Lung (tissue), 12 donors: ENCODE measurements around the gene JADE3. TPM values are rescaled to one million over a fixed set of nuclear protein-coding genes. Genes with fewer than 3 reads are reported as not detected.

Experiments
- ATAC-seq: fragments of 200-7000 bp; cut with Tn5 transposase; one replicate; pipeline ENCODE4 v1.9.1; 2020; ENCODE audit warnings: moderate number of reproducible peaks; ENCODE audit not compliant: insufficient read depth, low FRiP score
- DNase-seq, 3 donors: peaks; one replicate each; pipeline ENCODE4 v3.0.0-alpha.2; 2013 to 2017
- H3K27ac ChIP-seq, 2 donors: one replicate each; pipeline ENCODE4 v1.5.1; 2013; ENCODE audit warnings: mild to moderate bottlenecking in 2 of 2, moderate library complexity in 2 of 2, control low read depth in 1 of 2, inconsistent platforms in 1 of 2, low read depth in 1 of 2, low read length in 1 of 2
- H3K27me3 ChIP-seq, 3 donors: one replicate each; pipeline ENCODE4 v1.5.1; 2013; ENCODE audit warnings: low read length in 2 of 3; ENCODE audit not compliant: control insufficient read depth in 3 of 3, insufficient read depth in 3 of 3
- H3K36me3 ChIP-seq, 4 donors: one replicate each; pipeline ENCODE4 v1.5.1; 2013; ENCODE audit warnings: low read length in 4 of 4, mild to moderate bottlenecking in 1 of 4, moderate library complexity in 1 of 4; ENCODE audit not compliant: control insufficient read depth in 4 of 4, insufficient read depth in 4 of 4
- H3K4me1 ChIP-seq, 5 donors: one replicate each; pipeline ENCODE4 v1.5.1; 2013; ENCODE audit warnings: low read length in 5 of 5, mild to moderate bottlenecking in 2 of 5, moderate library complexity in 1 of 5; ENCODE audit not compliant: control insufficient read depth in 5 of 5, insufficient read depth in 5 of 5
- H3K4me3 ChIP-seq: one replicate; pipeline ENCODE4 v1.5.1; 2013; ENCODE audit warnings: mild to moderate bottlenecking, control low read depth, moderate library complexity
- H3K9ac ChIP-seq, 2 donors: one replicate each; pipeline ENCODE4 v1.5.1; 2013; ENCODE audit warnings: low read length in 2 of 2, control low read depth in 1 of 2; ENCODE audit not compliant: insufficient read depth in 1 of 2
- H3K9me3 ChIP-seq, 4 donors: one replicate each; pipeline ENCODE4 v1.5.1; 2013; ENCODE audit warnings: low read length in 3 of 4, mild to moderate bottlenecking in 1 of 4, moderate library complexity in 1 of 4; ENCODE audit not compliant: control insufficient read depth in 4 of 4, insufficient read depth in 3 of 4
- WGBS, 2 donors: extraction: QIAGEN DNeasy Blood & Tissue Kit; methylation state at CpG; one replicate each; pipeline ENCODE4 v1.1.7; 2013; 5-methylcytosine and 5-hydroxymethylcytosine counted together
- polyA plus RNA-seq, 2 donors: library from polyadenylated mRNA; stranded (reverse); fragments of 200-250 nt; gene quantifications; one replicate each; pipeline ENCODE4 v1.2.1, GENCODE V29; 2013
- total RNA-seq, 2 donors: library from RNA; depleted of rRNA in 1 of 2; stranded (reverse); fragments of >200 nt in 1 of 2; gene quantifications; one replicate each; pipeline ENCODE4 v1.2.1, GENCODE V29; 2014 to 2021
- TF ChIP-seq, protein P1 (sequence below): IDR thresholded peaks from 2 replicates; pipeline ENCODE4 v1.5.1; 2012; ENCODE audit warnings: mild to moderate bottlenecking; ENCODE audit errors: control extremely low read depth, extremely low read depth
- donor health status: control.
- donor health status: control.
- donor health status: Bipolar disorder and iron deficiency.
- donor health status: healthy.
- donor health status: DM: yes; HTN: yes; CAD: no.

JADE3 gene
- total and polyA plus RNA-seq, 4 donors = 2.9 to 13.9 (median 5.8) TPM

DNA sequence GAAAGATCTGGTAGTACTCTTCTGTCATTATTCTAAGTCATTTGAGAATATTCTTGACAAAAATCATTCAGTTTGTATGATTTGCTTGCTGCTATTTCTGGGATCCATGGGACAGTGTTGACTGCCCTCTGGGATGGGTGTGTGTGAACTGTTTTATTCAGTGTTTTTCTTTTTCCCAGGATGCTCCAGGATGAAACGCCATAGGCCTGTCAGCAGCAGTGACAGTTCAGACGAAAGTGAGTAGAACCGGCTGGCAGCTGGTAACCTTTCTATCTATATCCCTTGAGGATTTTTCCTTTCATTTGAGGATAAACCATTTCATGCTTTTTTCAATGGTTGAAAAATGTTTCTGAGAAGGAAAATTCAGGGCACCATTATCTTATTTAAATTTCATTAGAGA lies 72.5 kb downstream of the JADE3 start:
- Histone ChIP-seq H3K27ac (no peak overlapping the region), H3K27me3 (peaks cover 0 to 12% (median 2%) of the 10 kb centered on the region in 3 donors), H3K36me3 (peaks cover 0 to 3% (median under 1%) of the 10 kb centered on the region in 4 donors), H3K4me3 (no peak overlapping the region), H3K4me1 (no peaks in the 10 kb centered on the region), H3K9ac (no peak overlapping the region), H3K9me3 (peaks cover 0 to 4% (median 1%) of the 10 kb centered on the region in 4 donors)
- 80 to 95% methylated on average over 3 of the region's 3 CpGs for WGBS, 2 donors
- ATAC-seq (no peak), DNase-seq (peak in 1 of 3 donors; percentile 19)
- TF ChIP-seq, protein P1, sequence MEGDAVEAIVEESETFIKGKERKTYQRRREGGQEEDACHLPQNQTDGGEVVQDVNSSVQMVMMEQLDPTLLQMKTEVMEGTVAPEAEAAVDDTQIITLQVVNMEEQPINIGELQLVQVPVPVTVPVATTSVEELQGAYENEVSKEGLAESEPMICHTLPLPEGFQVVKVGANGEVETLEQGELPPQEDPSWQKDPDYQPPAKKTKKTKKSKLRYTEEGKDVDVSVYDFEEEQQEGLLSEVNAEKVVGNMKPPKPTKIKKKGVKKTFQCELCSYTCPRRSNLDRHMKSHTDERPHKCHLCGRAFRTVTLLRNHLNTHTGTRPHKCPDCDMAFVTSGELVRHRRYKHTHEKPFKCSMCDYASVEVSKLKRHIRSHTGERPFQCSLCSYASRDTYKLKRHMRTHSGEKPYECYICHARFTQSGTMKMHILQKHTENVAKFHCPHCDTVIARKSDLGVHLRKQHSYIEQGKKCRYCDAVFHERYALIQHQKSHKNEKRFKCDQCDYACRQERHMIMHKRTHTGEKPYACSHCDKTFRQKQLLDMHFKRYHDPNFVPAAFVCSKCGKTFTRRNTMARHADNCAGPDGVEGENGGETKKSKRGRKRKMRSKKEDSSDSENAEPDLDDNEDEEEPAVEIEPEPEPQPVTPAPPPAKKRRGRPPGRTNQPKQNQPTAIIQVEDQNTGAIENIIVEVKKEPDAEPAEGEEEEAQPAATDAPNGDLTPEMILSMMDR = no peak

DNA sequence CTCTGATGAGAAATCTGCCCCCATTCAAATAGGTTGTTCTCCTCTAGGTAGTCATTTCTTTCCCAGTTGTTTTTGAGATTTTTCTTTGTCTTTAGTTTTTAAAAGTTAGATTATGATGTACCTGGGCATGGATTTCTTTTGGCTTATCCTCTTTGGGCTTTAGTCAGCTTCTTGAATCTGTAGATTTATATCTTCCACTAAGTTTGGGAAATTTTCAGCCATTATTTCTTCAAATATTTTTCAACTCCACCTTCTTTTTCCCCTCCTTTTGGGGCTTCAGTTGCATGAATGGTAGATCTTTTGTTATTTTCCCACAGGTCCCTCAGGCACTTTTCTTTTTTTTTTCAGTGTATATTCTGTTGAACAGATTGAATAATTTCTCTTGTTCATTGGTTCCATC lies 77.3 kb downstream of the JADE3 start:
- H3K27ac ChIP-seq = no peak overlapping the region
- H3K36me3 ChIP-seq = peaks cover 0 to 5% (median 2%) of the 10 kb centered on the region in 4 donors
- no peak overlapping the region for H3K4me3 ChIP-seq
- TF ChIP-seq, protein P1 = no peak
- H3K9ac ChIP-seq = no peak overlapping the region
- DNase-seq (no peak), ATAC-seq (no peak)
- peaks cover 2 to 16% (median 4%) of the 10 kb centered on the region in 3 donors for H3K27me3 ChIP-seq
- H3K9me3 ChIP-seq = peaks cover 0 to 5% (median 2%) of the 10 kb centered on the region in 4 donors
- no peaks in the 10 kb centered on the region for H3K4me1 ChIP-seq

- DNase-seq = no peak
- no peak overlapping the region for H3K9ac ChIP-seq
- TF ChIP-seq, protein P1 = no peak
- H3K4me1 ChIP-seq = no peaks in the 10 kb centered on the region
- H3K9me3 ChIP-seq = peaks cover 0 to 5% (median 2%) of the 10 kb centered on the region in 4 donors
- WGBS, 2 donors = 50 to 89% methylated on average over 2 of the region's 2 CpGs
- no peak overlapping the region for H3K27ac ChIP-seq
- no peak for ATAC-seq
- H3K4me3 ChIP-seq = no peak overlapping the region
- H3K36me3 ChIP-seq = peaks cover 0 to 5% (median 2%) of the 10 kb centered on the region in 4 donors
- H3K27me3 ChIP-seq = peaks cover 2 to 14% (median 4%) of the 10 kb centered on the region in 3 donors
Observed at GRCh38 chrX:46991664-46992063, 79.4 kb downstream of the JADE3 start.

- Histone ChIP-seq H3K9ac (no peak overlapping the region), H3K4me3 (no peak overlapping the region), H3K27me3 (peaks cover 2 to 16% (median 4%) of the 10 kb centered on the region in 3 donors), H3K36me3 (peaks cover 0 to 4% (median 2%) of the 10 kb centered on the region in 4 donors), H3K4me1 (no peaks in the 10 kb centered on the region), H3K27ac (no peak overlapping the region), H3K9me3 (peaks cover 0 to 5% (median 2%) of the 10 kb centered on the region in 4 donors)
- ATAC-seq = no peak
- DNase-seq = no peak
- TF ChIP-seq, protein P1 = no peak
- 86 to 94% methylated on average over 5 to 6 of the region's 6 CpGs for WGBS, 2 donors
Observed at GRCh38 chrX:46992070-46992469, 79.8 kb downstream of the JADE3 start.
